ENCODE results near the gene THYN1.

The THYN1 gene

GRCh38 chr11:134223121-134223520, 30.0 kb downstream of the THYN1 start:
- no peak for DNase-seq (ENCODE audit: low spot score)

GRCh38 chr11:134216816-134217215, 36.3 kb downstream of the THYN1 start:
- no peak for DNase-seq (ENCODE audit: low spot score)

- no peak for DNase-seq (ENCODE audit: low spot score)
Observed at GRCh38 chr11:134215836-134216235, 37.3 kb downstream of the THYN1 start.

GRCh38 chr11:134207538-134208239, 45.5 kb downstream of the THYN1 start:
- no peak for DNase-seq (ENCODE audit: low spot score)

- DNase-seq (ENCODE audit: low spot score), result no peak
Observed at GRCh38 chr11:134206185-134206584, 47.0 kb downstream of the THYN1 start.

- DNase-seq (ENCODE audit: low spot score), result no peak
Observed at GRCh38 chr11:134205729-134206128, 47.4 kb downstream of the THYN1 start.

- no peak for DNase-seq (ENCODE audit: low spot score)
Observed at GRCh38 chr11:134202661-134203060, 50.5 kb downstream of the THYN1 start.

GRCh38 chr11:134200688-134201087, 52.5 kb downstream of the THYN1 start:
- no peak for DNase-seq (ENCODE audit: low spot score)

- no peak for DNase-seq (ENCODE audit: low spot score)
Observed at GRCh38 chr11:134199531-134199930, 53.6 kb downstream of the THYN1 start.

Data from LoVo (cell line).